HepG2 (cell line): ENCODE data around the gene HBB. TPM values are rescaled to one million over a fixed set of nuclear protein-coding genes. Genes with fewer than 3 reads are reported as not detected.

Experiments
- HMG20A ChIP-seq: IDR thresholded peaks from 2 replicates; pipeline ENCODE4 v1.6.1; 2016; ENCODE audit warnings: borderline replicate concordance
- HNRNPK ChIP-seq: fragments of 200-400 bp; formaldehyde crosslinking; IDR thresholded peaks from 2 replicates; pipeline ENCODE4 v1.6.1; 2018; ENCODE audit warnings: low read length, low read depth, moderate library complexity, mild to moderate bottlenecking; ENCODE audit not compliant: poor library complexity, severe bottlenecking
- JUNB ChIP-seq: sonication (generic); formaldehyde crosslinking; IDR thresholded peaks from 2 replicates; pipeline ENCODE4 v1.8.0; 2022; ENCODE audit warnings: missing genetic modification reagents, mild to moderate bottlenecking, borderline replicate concordance
- SP1 ChIP-seq, 2 experiments: fragments of 450-650 bp in 1 of 2; sonication (generic) in 1 of 2; formaldehyde crosslinking in 1 of 2; IDR thresholded peaks; 2 replicates each; pipeline versions ENCODE4 v1.4.0 to v1.6.1; 2016 to 2020; ENCODE audit warnings: missing genetic modification reagents in 1 of 2
- THAP7 ChIP-seq: sonication (generic); formaldehyde crosslinking; IDR thresholded peaks from 2 replicates; pipeline ENCODE4 v1.8.1; 2023; ENCODE audit warnings: mild to moderate bottlenecking, missing genetic modification reagents
- USF2 ChIP-seq, 2 experiments: sonication (generic) in 1 of 2; formaldehyde crosslinking in 1 of 2; IDR thresholded peaks; 2 replicates each; pipeline versions ENCODE4 v1.5.1 to v1.6.1; 2011 to 2020; ENCODE audit warnings: borderline replicate concordance in 1 of 2, low read depth in 1 of 2, low read length in 1 of 2, mild to moderate bottlenecking in 1 of 2, missing genetic modification reagents in 1 of 2, moderate library complexity in 1 of 2
- ZNF12 ChIP-seq: sonication (generic); formaldehyde crosslinking; IDR thresholded peaks from 2 replicates; pipeline ENCODE4 v1.5.0; 2020; ENCODE audit warnings: missing genetic modification reagents
- ZNF644 ChIP-seq: IDR thresholded peaks from 2 replicates; pipeline ENCODE4 v1.6.1; 2016; ENCODE audit warnings: low read depth
- polyA plus RNA-seq, 8 experiments: library from polyadenylated mRNA; depleted of rRNA in 3 of 8; stranded (reverse) in 7 of 8; unstranded in 1 of 8; fragments of >200 nt; fragmentation: Illumina TruSeq in 4 of 8; extraction: Trizol in 4 of 8; gene quantifications; 2 replicates each; pipeline versions ENCODE4 v1.2.1 to v1.2.3, GENCODE V29; 2011 to 2016; ENCODE audit warnings: low read depth in 4 of 8, missing spikeins in 1 of 8, mixed read lengths in 1 of 8; ENCODE audit not compliant: insufficient read depth in 1 of 8
- total RNA-seq, 5 experiments: library from RNA; depleted of rRNA; stranded (reverse); fragments of >200 nt; fragmentation: Illumina TruSeq; extraction: Trizol; gene quantifications; 2 replicates each; pipeline ENCODE4 v1.2.3, GENCODE V29; 2016; ENCODE audit warnings: low read depth in 1 of 5
- TF ChIP-seq, protein P1 (sequence below): sonication (generic); formaldehyde crosslinking; IDR thresholded peaks from 2 replicates; pipeline ENCODE4 v1.5.1; 2020; ENCODE audit warnings: mild to moderate bottlenecking, missing genetic modification reagents, borderline replicate concordance

HBB gene
- total and polyA plus RNA-seq, 2 of the 13 experiments (the other 11 are each of a cell fraction or from before 2014, with no cell fraction given): not detected

DNA sequence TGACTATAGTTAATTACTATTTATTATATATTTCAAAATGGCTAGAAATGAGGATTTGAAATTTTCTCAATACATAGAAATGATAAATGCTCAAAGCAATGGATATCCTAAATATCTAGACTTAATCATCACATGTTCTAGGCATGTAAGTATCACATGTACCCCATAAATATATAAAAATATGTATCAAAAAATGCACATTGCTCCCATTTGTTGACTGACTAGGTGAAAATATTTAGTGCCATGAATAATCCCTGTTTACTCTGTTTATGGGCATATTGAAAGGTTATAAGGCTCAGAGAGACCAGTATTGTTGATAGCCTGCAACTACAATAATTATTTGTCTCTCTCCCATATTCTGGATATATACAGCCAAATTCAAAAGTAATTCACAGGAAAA, 39.7 kb upstream of the HBB start (continued):
- TF ChIP-seq USF2 (IDR thresholded peaks at IDR 0.05; ENCODE audit: low read depth, low read length): no peak
- no peak for TF ChIP-seq USF2 (CRISPR knock-in tag; IDR thresholded peaks at IDR 0.05; ENCODE audit: borderline replicate concordance)
- TF ChIP-seq SP1 (IDR thresholded peaks at IDR 0.05): no peak
- TF ChIP-seq SP1 (CRISPR knock-in tag; IDR thresholded peaks at IDR 0.05): no peak
- no peak for TF ChIP-seq ZNF644 (CRISPR knock-in tag)
- no peak for TF ChIP-seq HMG20A (CRISPR knock-in tag)
- TF ChIP-seq, protein P1, sequence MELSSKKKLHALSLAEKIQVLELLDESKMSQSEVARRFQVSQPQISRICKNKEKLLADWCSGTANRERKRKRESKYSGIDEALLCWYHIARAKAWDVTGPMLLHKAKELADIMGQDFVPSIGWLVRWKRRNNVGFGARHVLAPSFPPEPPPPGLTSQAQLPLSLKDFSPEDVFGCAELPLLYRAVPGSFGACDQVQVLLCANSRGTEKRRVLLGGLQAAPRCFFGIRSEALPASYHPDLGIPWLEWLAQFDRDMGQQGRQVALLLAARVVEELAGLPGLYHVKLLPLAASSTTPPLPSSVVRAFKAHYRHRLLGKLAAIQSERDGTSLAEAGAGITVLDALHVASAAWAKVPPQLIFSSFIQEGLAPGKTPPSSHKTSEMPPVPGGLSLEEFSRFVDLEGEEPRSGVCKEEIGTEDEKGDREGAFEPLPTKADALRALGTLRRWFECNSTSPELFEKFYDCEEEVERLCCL (CRISPR knock-in tag): no peak
- no peak for TF ChIP-seq THAP7 (CRISPR knock-in tag)
- no peak for TF ChIP-seq HNRNPK
- no peak for TF ChIP-seq ZNF12 (CRISPR knock-in tag)
- TF ChIP-seq JUNB (CRISPR knock-in tag): no peak
